ENCODE results near the gene CYP2J2.

Gene CYP2J2

GRCh38 chr1:59880735-59881134 lies 45.8 kb downstream of the CYP2J2 start:
- H4K91ac ChIP-seq (ENCODE audit: low read depth, low read length, poor library complexity): no peak overlapping the region
- no peak overlapping the region for H3K4me2 ChIP-seq (ENCODE audit: insufficient read depth, low read length, poor library complexity, severe bottlenecking)
- H3K4me1 ChIP-seq (ENCODE audit: control insufficient read depth in 2 of 2, insufficient read depth in 1 of 2, low read depth in 1 of 2, low read length in 2 of 2): peaks cover 0 to 4% of the 10 kb centered on the region in 2 donors
- H2AK5ac ChIP-seq (ENCODE audit: low read depth, low read length): no peak overlapping the region
- no peak overlapping the region for H3K18ac ChIP-seq (ENCODE audit: low read length)
- no peak overlapping the region for H3K27ac ChIP-seq (replicated peaks; ENCODE audit: low read length)
- no peak overlapping the region for H3K14ac ChIP-seq (ENCODE audit: low read length)
- peaks cover 0 to 1% of the 10 kb centered on the region in 2 donors for H3K9me3 ChIP-seq (replicated peaks in 1 of 2; ENCODE audit: control insufficient read depth in 2 of 2, insufficient read depth in 1 of 2, low read depth in 1 of 2, low read length in 2 of 2)
- no peak overlapping the region for H2AFZ ChIP-seq (ENCODE audit: low read length)
- no CpG with 5 or more reads among the region's 2 CpGs for WGBS, 2 donors (ENCODE audit: extremely low coverage in 2 of 2, insufficient read length in 2 of 2, insufficient replicate concordance in 1 of 2)
- H3K23ac ChIP-seq (ENCODE audit: low read depth, low read length, poor library complexity): no peak overlapping the region
- DNase-seq (ENCODE audit: low spot score): no peak
- no peak overlapping the region for H3K4me3 ChIP-seq (ENCODE audit: low read length in 2 of 2)
- H3K9ac ChIP-seq (ENCODE audit: low read depth, low read length, poor library complexity): no peak overlapping the region
- H3K27me3 ChIP-seq (ENCODE audit: control insufficient read depth in 3 of 3, insufficient read depth in 3 of 3, low read depth in 1 of 3, low read length in 3 of 3): peaks cover 0 to 3% (median 0%) of the 10 kb centered on the region in 3 experiments
- H2BK120ac ChIP-seq (ENCODE audit: low read depth, low read length): no peak overlapping the region
- H3K79me1 ChIP-seq (ENCODE audit: low read depth, low read length): no peaks in the 10 kb centered on the region
- H3K36me3 ChIP-seq (replicated peaks in 1 of 2; ENCODE audit: control insufficient read depth in 2 of 2, insufficient read depth in 2 of 2, low read length in 2 of 2): no peaks in the 10 kb centered on the region
- H2BK5ac ChIP-seq (ENCODE audit: low read length): no peak overlapping the region
- no peak overlapping the region for H2BK12ac ChIP-seq (ENCODE audit: low read length)
- no peak overlapping the region for H2BK15ac ChIP-seq (ENCODE audit: low read length)
- H4K8ac ChIP-seq (ENCODE audit: low read depth, low read length): no peak overlapping the region
- no peak overlapping the region for H3K4ac ChIP-seq (ENCODE audit: low read length)

GRCh38 chr1:59879996-59880505 lies 46.5 kb downstream of the CYP2J2 start:
- Histone ChIP-seq H2AK5ac (ENCODE audit: low read depth, low read length) (no peak overlapping the region), H3K14ac (ENCODE audit: low read length) (no peak overlapping the region), H3K23ac (ENCODE audit: low read depth, low read length, poor library complexity) (no peak overlapping the region), H3K79me1 (ENCODE audit: low read depth, low read length) (no peaks in the 10 kb centered on the region), H2AFZ (ENCODE audit: low read length) (no peak overlapping the region), H4K91ac (ENCODE audit: low read depth, low read length, poor library complexity) (no peak overlapping the region), H3K27me3 (ENCODE audit: control insufficient read depth in 3 of 3, insufficient read depth in 3 of 3, low read depth in 1 of 3, low read length in 3 of 3) (peaks cover 0 to 3% (median 0%) of the 10 kb centered on the region in 3 experiments), H4K8ac (ENCODE audit: low read depth, low read length) (no peak overlapping the region), H2BK15ac (ENCODE audit: low read length) (no peak overlapping the region), H3K4me3 (ENCODE audit: low read length in 2 of 2) (no peak overlapping the region), H3K9me3 (replicated peaks in 1 of 2; ENCODE audit: control insufficient read depth in 2 of 2, insufficient read depth in 1 of 2, low read depth in 1 of 2, low read length in 2 of 2) (peaks cover 0 to 1% of the 10 kb centered on the region in 2 donors), H2BK120ac (ENCODE audit: low read depth, low read length) (no peak overlapping the region), H2BK5ac (ENCODE audit: low read length) (no peak overlapping the region), H3K4me1 (ENCODE audit: control insufficient read depth in 2 of 2, insufficient read depth in 1 of 2, low read depth in 1 of 2, low read length in 2 of 2) (peaks cover 0 to 4% of the 10 kb centered on the region in 2 donors), H3K4ac (ENCODE audit: low read length) (no peak overlapping the region), H3K27ac (replicated peaks; ENCODE audit: low read length) (no peak overlapping the region), H3K9ac (ENCODE audit: low read depth, low read length, poor library complexity) (no peak overlapping the region), H3K36me3 (replicated peaks in 1 of 2; ENCODE audit: control insufficient read depth in 2 of 2, insufficient read depth in 2 of 2, low read length in 2 of 2) (no peaks in the 10 kb centered on the region), H3K4me2 (ENCODE audit: insufficient read depth, low read length, poor library complexity, severe bottlenecking) (no peak overlapping the region), H3K18ac (ENCODE audit: low read length) (no peak overlapping the region), H2BK12ac (ENCODE audit: low read length) (no peak overlapping the region)
- DNase-seq (ENCODE audit: low spot score): no peak
- no CpG with 5 or more reads among the region's 3 CpGs for WGBS, 2 donors (ENCODE audit: extremely low coverage in 2 of 2, insufficient read length in 2 of 2, insufficient replicate concordance in 1 of 2)

GRCh38 chr1:59879574-59879973 lies 47.0 kb downstream of the CYP2J2 start:
- H3K27me3 ChIP-seq (ENCODE audit: control insufficient read depth in 3 of 3, insufficient read depth in 3 of 3, low read depth in 1 of 3, low read length in 3 of 3): peaks cover 0 to 3% (median 0%) of the 10 kb centered on the region in 3 experiments
- H4K8ac ChIP-seq (ENCODE audit: low read depth, low read length): no peak overlapping the region
- no peak overlapping the region for H3K27ac ChIP-seq (replicated peaks; ENCODE audit: low read length)
- no peak overlapping the region for H3K4ac ChIP-seq (ENCODE audit: low read length)
- H3K4me1 ChIP-seq (ENCODE audit: control insufficient read depth in 2 of 2, insufficient read depth in 1 of 2, low read depth in 1 of 2, low read length in 2 of 2): peaks cover 0 to 4% of the 10 kb centered on the region in 2 donors
- no peak overlapping the region for H4K91ac ChIP-seq (ENCODE audit: low read depth, low read length, poor library complexity)
- WGBS, 2 donors (ENCODE audit: extremely low coverage in 2 of 2, insufficient read length in 2 of 2, insufficient replicate concordance in 1 of 2): no CpG with 5 or more reads among the region's 5 CpGs
- H2BK15ac ChIP-seq (ENCODE audit: low read length): no peak overlapping the region
- no peak overlapping the region for H2AK5ac ChIP-seq (ENCODE audit: low read depth, low read length)
- DNase-seq (ENCODE audit: low spot score): peak; percentile 54
- H2BK120ac ChIP-seq (ENCODE audit: low read depth, low read length): no peak overlapping the region
- H2AFZ ChIP-seq (ENCODE audit: low read length): no peak overlapping the region
- no peak overlapping the region for H3K23ac ChIP-seq (ENCODE audit: low read depth, low read length, poor library complexity)
- H3K79me1 ChIP-seq (ENCODE audit: low read depth, low read length): no peaks in the 10 kb centered on the region
- H3K4me3 ChIP-seq (ENCODE audit: low read length in 2 of 2): no peak overlapping the region
- no peak overlapping the region for H3K14ac ChIP-seq (ENCODE audit: low read length)
- H3K4me2 ChIP-seq (ENCODE audit: insufficient read depth, low read length, poor library complexity, severe bottlenecking): no peak overlapping the region
- no peak overlapping the region for H3K9ac ChIP-seq (ENCODE audit: low read depth, low read length, poor library complexity)
- no peak overlapping the region for H3K18ac ChIP-seq (ENCODE audit: low read length)
- H2BK5ac ChIP-seq (ENCODE audit: low read length): no peak overlapping the region
- H3K36me3 ChIP-seq (replicated peaks in 1 of 2; ENCODE audit: control insufficient read depth in 2 of 2, insufficient read depth in 2 of 2, low read length in 2 of 2): no peaks in the 10 kb centered on the region
- H2BK12ac ChIP-seq (ENCODE audit: low read length): no peak overlapping the region
- H3K9me3 ChIP-seq (replicated peaks in 1 of 2; ENCODE audit: control insufficient read depth in 2 of 2, insufficient read depth in 1 of 2, low read depth in 1 of 2, low read length in 2 of 2): peaks cover 0 to 1% of the 10 kb centered on the region in 2 donors

- H3K36me3 ChIP-seq (replicated peaks in 1 of 2; ENCODE audit: control insufficient read depth in 2 of 2, insufficient read depth in 2 of 2, low read length in 2 of 2): no peaks in the 10 kb centered on the region
- no peak overlapping the region for H3K9ac ChIP-seq (ENCODE audit: low read depth, low read length, poor library complexity)
- H3K27me3 ChIP-seq (ENCODE audit: control insufficient read depth in 3 of 3, insufficient read depth in 3 of 3, low read depth in 1 of 3, low read length in 3 of 3): no peaks in the 10 kb centered on the region
- no peak overlapping the region for H2AK5ac ChIP-seq (ENCODE audit: low read depth, low read length)
- peaks cover 0 to 1% of the 10 kb centered on the region in 2 donors for H3K9me3 ChIP-seq (replicated peaks in 1 of 2; ENCODE audit: control insufficient read depth in 2 of 2, insufficient read depth in 1 of 2, low read depth in 1 of 2, low read length in 2 of 2)
- H3K79me1 ChIP-seq (ENCODE audit: low read depth, low read length): no peaks in the 10 kb centered on the region
- H4K91ac ChIP-seq (ENCODE audit: low read depth, low read length, poor library complexity): no peak overlapping the region
- no peak overlapping the region for H2BK12ac ChIP-seq (ENCODE audit: low read length)
- no peak overlapping the region for H3K14ac ChIP-seq (ENCODE audit: low read length)
- no peak overlapping the region for H2AFZ ChIP-seq (ENCODE audit: low read length)
- no CpG with 5 or more reads among the region's 3 CpGs for WGBS, 2 donors (ENCODE audit: extremely low coverage in 2 of 2, insufficient read length in 2 of 2, insufficient replicate concordance in 1 of 2)
- DNase-seq (ENCODE audit: low spot score): no peak
- no peak overlapping the region for H3K27ac ChIP-seq (replicated peaks; ENCODE audit: low read length)
- H3K4ac ChIP-seq (ENCODE audit: low read length): no peak overlapping the region
- no peak overlapping the region for H2BK120ac ChIP-seq (ENCODE audit: low read depth, low read length)
- no peak overlapping the region for H2BK5ac ChIP-seq (ENCODE audit: low read length)
- no peak overlapping the region for H3K18ac ChIP-seq (ENCODE audit: low read length)
- no peak overlapping the region for H3K4me3 ChIP-seq (ENCODE audit: low read length in 2 of 2)
- no peak overlapping the region for H3K4me2 ChIP-seq (ENCODE audit: insufficient read depth, low read length, poor library complexity, severe bottlenecking)
- H2BK15ac ChIP-seq (ENCODE audit: low read length): no peak overlapping the region
- no peak overlapping the region for H3K23ac ChIP-seq (ENCODE audit: low read depth, low read length, poor library complexity)
- peaks cover 0 to 4% of the 10 kb centered on the region in 2 donors for H3K4me1 ChIP-seq (ENCODE audit: control insufficient read depth in 2 of 2, insufficient read depth in 1 of 2, low read depth in 1 of 2, low read length in 2 of 2)
- H4K8ac ChIP-seq (ENCODE audit: low read depth, low read length): no peak overlapping the region
These were observed 48.2 kb downstream of the CYP2J2 start for GRCh38 chr1:59878370-59878769.

All from neuronal stem cell (in vitro differentiated cells).